H4 (cell line): Measurements from ENCODE around the gene DSC2. TPM values are rescaled to one million over a fixed set of nuclear protein-coding genes. Genes with fewer than 3 reads are reported as not detected.
"Not testable (repeated sequence)": the region's sequence is repeated elsewhere in the genome, so short reads cannot be mapped to it uniquely, and the experiment has no call there.

ENCODE experiments used
- DNase-seq: peaks from one replicate; pipeline ENCODE4 v3.0.0-alpha.2; 2015; ENCODE audit warnings: low spot score
- total RNA-seq: library from RNA; depleted of rRNA; stranded (reverse); fragments of >200 nt; shearing (Covaris generic); gene quantifications from 2 replicates; pipeline ENCODE4 v1.2.3, GENCODE V29; 2014; rRNA removed

DSC2 gene
- total RNA-seq, 1 experiment from 2014 or later, result 0.48 TPM

- no peak for DNase-seq
Measured at GRCh38 chr18:31043709-31044108, 58.5 kb downstream of the DSC2 start.

GRCh38 chr18:31042406-31043181 is 59.6 kb downstream of the DSC2 start, which contains the start of gene DSC3:
DSC3 (minus strand) TSS chr18:31042742; CDS start chr18:31042660, 82 bp downstream.
- no peak for DNase-seq

GRCh38 chr18:31042084-31042405 is 60.2 kb downstream of the DSC2 start:
- DNase-seq, result no peak

GRCh38 chr18:31041271-31042083 is 60.7 kb downstream of the DSC2 start:
- no peak for DNase-seq

- DNase-seq, result no peak
Measured at GRCh38 chr18:31040686-31041270, 61.4 kb downstream of the DSC2 start.

GRCh38 chr18:31039426-31039825 is 62.8 kb downstream of the DSC2 start:
- no peak for DNase-seq

GRCh38 chr18:31037686-31038085 is 64.5 kb downstream of the DSC2 start:
- not testable (repeated sequence) for DNase-seq

- DNase-seq, result no peak
Measured at GRCh38 chr18:31034541-31034940, 67.7 kb downstream of the DSC2 start.

GRCh38 chr18:31030574-31031278 is 71.5 kb downstream of the DSC2 start:
- DNase-seq, result no peak

- DNase-seq, result no peak
Measured at GRCh38 chr18:31015715-31016434, 86.3 kb downstream of the DSC2 start.

GRCh38 chr18:31011455-31011854 is 90.8 kb downstream of the DSC2 start:
- peak; percentile 91 for DNase-seq

- DNase-seq, result no peak
Measured at GRCh38 chr18:31010601-31011000, 91.6 kb downstream of the DSC2 start.

Other genes starting within 250 kb of the DSC2 start
- 0.02 TPM in 1 of 2 replicates, not detected in the other for gene DSC3, start 59.7 kb downstream of the DSC2 start, total RNA-seq
- 0.06 TPM in 1 of 2 replicates, not detected in the other for gene DSC1, start 60.4 kb upstream of the DSC2 start, total RNA-seq
- gene DSG1, start 215.7 kb upstream of the DSC2 start, total RNA-seq, result 0.02 TPM in 1 of 2 replicates, not detected in the other